Right ventricle myocardium superior (tissue), 1 donor: ENCODE results near the gene CRAT. TPM values are rescaled to one million over a fixed set of nuclear protein-coding genes. Genes with fewer than 3 reads are reported as not detected.
A peak's percentile ranks its signal among the peaks of the same experiment; 100 is the strongest.
"Not testable (repeated sequence)": the region's sequence is repeated elsewhere in the genome, so short reads cannot be mapped to it uniquely, and the experiment has no call there.

ENCODE experiments used
- ATAC-seq: fragments of 200-7000 bp; cut with Tn5 transposase; one replicate; pipeline ENCODE4 v1.9.1; 2020; ENCODE audit warnings: mild to moderate bottlenecking; ENCODE audit not compliant: poor library complexity
- DNase-seq: peaks from one replicate; pipeline ENCODE4 v3.0.0-alpha.2; 2020
- intact Hi-C: fragments of 100-400 bp; cut with DNase I; formaldehyde crosslinking; loops from one replicate; pipeline ENCODE4 v1.11.2; 2022
- total RNA-seq: library from RNA; stranded (reverse); fragmentation: NEBNext Ultra II Directional; extraction: Animal tissue kit (Norgen Biotek cat#: 25700); gene quantifications from one replicate; pipeline ENCODE4 v1.2.1, GENCODE V29; 2021
- donor health status: DM: no; HTN: yes; CAD: no; lungs with severe emphysema.

Gene CRAT
- total RNA-seq, 1 donor from 2014 or later, result 85.4 TPM

DNA sequence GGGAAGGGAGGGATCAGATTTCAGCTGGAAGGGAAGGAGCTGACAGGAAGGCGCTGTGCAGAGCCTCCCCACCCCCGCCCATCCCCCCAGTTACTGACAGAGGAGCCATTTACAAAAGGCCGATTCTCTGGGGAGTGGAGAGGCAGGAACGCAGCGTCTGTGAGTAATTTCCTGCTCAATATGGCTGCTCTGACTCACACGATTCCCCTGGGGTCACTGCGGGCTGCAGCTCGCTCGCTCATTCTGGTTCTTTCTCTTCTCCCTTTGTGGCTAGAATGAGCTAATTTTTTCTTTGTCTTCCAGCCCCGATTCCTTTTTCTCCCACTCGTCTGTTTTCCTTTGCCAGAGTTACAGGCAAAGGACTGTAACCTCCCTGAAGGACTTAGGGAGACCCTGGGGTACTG is 29.4 kb upstream of the CRAT start:
- DNase-seq (peak; percentile 93), ATAC-seq (peak; percentile 81)
- intact Hi-C loops, result loop anchor here (2.0 to 5.0 kb wide), 2 partner anchors 469 to 597 kb away; no protein-coding TSS in a partner anchor

DNA sequence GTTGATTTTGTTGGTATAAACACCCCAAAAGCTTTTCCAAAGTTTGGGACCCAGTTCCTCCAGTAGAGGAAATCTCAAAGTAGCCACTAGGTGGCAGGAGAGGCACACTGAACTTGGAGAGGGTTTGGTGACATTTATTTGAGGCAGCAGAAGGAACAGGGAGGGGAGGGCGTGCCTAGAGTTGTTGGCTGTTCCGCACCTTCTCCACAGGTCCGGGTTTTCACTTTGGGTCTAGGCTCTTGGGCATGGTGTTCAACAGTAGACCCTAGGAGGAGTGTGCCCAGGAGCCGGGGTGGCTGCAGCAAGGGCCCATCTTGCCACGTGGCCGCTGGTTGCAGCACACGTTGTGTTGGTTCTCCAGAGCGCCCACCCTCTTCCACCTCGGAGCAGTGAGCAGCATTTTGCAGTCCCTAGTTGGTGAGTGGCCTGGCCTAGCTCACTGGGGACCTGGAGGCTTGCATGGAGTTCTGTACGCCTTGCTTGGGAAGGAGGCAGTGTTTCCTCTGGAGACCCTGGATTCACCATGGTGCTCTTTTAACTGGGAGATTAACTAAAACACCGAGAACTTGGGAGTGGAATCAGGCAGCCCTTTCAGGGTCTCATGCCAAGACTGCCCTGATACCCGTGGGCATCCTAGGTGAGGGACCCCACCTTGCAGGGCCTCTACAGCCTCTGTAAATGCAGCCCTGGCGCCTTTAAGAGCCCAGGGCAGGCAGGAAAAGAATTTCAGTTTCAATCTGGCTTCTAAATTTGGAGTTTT is 28.8 kb upstream of the CRAT start:
- intact Hi-C loops, result loop anchor here (2.0 to 5.0 kb wide), 2 partner anchors 469 to 598 kb away; no protein-coding TSS in a partner anchor
- DNase-seq (peak; percentile 80), ATAC-seq (peak; percentile 69)

DNA sequence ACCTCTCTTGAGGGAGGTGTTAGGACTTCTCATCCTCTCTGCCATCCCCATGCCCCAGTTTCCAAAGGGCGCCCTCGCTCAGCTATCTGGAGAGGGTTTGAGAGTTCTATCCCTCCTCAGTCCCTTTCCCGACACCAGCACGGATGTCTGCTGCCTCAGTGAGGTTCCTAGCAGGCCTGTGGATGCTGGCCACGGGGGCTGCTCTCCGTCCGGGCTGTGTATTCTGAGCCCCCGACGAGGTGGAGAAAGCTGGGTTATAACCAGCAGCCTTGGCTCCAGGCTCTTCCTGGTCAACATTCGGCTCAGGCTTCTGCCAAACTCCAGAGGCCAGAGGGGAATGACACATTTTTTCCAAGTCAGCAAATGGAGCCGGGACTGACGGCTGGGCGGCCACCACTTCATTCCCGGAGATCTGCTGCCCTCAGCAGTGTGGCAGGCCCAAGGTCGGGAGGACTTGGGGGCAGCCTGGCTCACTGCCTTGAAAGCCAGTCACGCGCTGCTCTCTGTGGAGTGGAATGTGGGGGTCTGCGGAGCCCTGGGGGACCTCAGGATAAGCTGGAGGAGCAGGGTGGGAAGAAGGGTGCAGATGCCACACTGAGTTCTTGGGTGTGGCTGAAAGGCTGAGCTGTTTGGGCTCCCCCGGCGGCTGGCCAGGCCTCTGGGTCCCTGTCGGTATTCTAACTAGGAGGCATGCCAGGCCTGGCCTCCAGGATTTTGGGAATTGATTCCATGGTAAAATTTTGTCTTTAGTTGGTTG is 28.1 kb upstream of the CRAT start:
- ATAC-seq (peak; percentile 16), DNase-seq (peak; percentile 78)
- intact Hi-C loops, result loop anchor here (2.0 to 5.0 kb wide), 2 partner anchors 470 to 599 kb away; no protein-coding TSS in a partner anchor

DNA sequence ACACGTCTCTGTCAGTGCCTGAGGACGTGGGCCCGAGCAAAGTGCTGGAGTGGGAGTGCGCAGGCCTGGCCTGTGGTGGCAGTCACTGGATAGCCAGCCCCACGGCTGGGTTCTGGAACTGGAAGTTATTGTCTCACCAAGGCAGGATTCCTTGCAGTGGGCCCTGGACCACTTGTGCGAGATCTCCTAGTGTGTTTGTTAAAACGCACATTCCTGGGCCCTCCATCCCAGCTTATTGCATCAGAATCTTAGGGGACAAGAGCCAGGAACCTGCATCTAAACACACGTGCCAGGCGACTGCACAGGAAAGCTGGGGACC is 27.5 kb upstream of the CRAT start:
- DNase-seq (no peak), ATAC-seq (no peak)
- intact Hi-C loops, result loop anchor here (2.0 to 5.0 kb wide), 2 partner anchors 471 to 599 kb away; no protein-coding TSS in a partner anchor

DNA sequence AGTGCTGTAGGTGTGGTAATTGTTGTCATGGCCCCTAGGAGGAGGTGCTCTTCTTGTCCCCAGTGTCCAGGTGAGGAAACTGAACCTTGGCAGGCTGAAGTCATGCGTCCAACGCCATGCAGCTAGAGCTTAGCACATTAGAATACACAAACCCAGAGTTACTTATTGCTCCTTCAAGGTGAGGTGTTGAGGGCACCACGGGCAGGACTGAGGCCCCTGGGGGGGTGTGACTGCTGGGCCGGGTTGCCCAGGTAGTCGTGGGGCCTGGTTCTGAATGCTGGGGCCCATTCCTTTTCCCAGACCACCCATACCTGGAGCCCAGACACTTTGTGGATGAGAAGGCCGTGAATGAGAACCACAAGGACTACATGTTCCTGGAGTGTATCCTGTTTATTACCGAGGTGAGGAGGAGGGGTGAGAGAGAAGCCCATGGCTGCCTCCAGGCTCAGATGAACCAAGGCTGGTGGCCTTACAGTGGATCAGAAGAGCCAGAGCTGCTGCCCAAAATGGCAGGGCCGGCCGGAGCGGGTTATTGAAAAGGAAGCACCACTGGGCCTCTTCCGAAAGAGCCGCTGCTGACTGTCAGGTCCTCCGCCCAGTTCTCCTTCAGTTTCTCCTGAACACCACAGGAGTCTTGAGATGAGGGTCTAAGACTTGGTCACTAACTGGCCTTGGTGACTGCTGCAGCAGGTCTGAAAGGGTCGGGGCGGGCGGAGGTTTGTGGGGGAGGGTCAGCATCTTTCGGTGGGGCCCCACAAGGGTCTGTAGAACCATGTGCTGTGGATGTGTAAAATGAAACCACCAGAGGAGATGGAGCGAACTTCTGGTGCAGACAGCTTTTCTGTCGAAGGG is 26.9 kb upstream of the CRAT start:
- ATAC-seq (no peak), DNase-seq (no peak)
- intact Hi-C loops, result loop anchor here (2.0 to 5.0 kb wide), 2 partner anchors 471 to 600 kb away; no protein-coding TSS in a partner anchor

DNA sequence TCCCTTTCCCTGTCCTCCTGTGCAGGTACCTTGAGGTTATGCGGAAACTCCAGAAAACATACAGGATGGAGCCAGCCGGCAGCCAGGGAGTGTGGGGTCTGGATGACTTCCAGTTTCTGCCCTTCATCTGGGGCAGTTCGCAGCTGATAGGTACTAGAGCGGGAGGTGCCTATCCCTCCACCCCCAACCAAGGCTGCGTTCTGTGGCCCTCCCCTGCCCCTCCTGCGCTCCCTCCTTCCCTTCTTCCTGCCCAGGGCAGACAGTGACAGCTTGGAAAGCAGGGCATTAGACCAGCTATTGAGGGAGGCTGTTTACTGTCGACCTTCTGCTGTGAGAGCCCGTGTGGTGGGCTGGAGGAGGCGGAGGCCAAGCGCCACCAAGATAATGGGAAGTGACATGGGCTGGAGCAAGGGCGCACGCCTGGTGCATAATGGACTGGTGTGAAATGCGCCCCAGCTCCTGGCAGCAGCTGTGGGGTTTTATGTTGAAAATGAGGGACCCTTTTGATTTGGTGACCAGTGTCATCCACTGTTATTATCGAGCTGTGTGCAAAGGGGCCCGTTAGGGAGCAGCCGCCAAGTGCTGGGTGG is 25.9 kb upstream of the CRAT start:
- ATAC-seq, result no peak
- DNase-seq, result no peak
- intact Hi-C loops, result loop anchor here (5.0 kb wide), 1 partner anchor 601 kb away; no protein-coding TSS in a partner anchor

DNA sequence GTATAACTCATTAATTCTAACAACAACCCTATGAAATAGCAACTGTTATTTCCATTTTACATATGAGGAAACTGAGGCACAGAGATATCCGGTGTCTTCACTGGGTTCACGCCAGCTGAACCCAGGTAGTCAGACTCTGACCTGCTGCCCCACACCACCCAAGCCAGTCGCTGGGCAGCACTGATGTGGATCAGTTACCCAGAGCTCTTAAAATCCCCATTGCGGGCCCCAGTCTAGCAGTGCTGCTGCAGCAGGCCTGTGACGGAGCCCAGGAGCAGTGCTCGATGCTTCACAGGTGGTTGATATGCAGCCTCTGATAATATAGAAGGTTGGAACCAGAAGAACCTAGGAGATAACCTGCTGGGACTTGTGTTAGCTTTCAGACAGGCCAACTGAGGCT is 24.9 kb upstream of the CRAT start:
- intact Hi-C loops, result loop anchor here (5.0 kb wide), 1 partner anchor 602 kb away; no protein-coding TSS in a partner anchor
- no peak for DNase-seq
- ATAC-seq, result no peak

DNA sequence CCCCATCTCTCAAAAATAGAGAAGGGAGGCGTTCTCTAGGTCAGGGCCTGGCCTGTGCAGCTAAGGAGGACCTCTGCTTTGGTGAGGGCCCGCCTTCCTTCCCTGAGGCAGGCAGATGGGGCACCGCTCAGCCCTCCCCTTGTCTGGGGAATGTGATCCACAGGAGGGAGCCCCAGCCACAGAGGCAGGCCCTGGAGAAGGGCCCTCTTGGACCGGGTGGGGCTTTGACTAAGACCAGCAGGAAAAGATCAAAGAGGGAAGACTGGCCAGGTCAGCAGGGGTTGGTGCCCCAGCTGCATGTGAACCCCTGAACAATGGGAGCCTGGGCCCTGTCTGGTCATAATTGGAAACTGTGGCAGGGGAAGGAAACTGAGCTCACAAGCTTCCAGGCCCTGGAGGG is 22.5 kb upstream of the CRAT start:
- ATAC-seq (no peak), DNase-seq (no peak)
- intact Hi-C loops, result loop anchor here (5.0 kb wide), 1 partner anchor 654 kb away; no protein-coding TSS in a partner anchor

DNA sequence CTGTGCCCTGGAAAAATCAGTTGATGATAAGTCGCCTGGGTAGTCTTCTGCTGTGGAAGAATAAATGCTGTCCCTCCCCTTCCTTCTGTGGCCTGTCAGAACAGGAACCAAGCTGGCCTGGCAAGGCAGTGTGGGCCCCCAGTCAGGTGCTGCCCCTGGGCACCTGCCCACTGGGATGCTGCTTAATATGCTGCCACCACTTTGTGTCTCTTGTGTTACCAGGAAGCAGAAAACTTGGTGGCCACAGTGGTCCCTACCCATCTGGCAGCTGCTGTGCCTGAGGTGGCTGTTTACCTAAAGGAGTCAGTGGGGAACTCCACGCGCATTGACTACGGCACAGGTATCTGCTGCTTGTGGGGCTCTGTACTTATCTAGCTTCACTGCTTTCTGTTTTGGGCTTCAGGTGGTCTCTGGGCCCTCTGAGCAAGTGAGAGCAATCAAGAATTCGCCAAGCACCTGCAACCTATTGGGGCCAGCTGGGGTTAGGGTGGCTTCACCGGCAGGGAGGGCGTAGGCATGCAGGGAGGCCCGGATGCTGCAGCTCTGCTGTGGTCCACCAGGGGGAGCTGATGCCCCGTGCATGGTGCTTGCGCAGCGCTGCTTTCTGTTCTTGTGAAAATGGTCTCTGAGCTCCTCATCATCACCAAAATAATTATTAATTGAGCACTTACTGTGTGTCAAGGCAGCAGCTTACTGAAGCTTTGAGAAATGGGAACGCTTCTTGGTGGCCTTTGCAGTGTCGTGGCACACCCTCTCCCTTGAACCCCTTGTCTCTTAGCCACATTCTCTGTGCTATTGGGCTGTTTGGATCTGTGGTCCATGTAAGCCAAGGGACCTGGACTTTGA is 20.9 kb upstream of the CRAT start:
- ATAC-seq, result peak; percentile 92
- intact Hi-C loops, result loop anchor here (5.0 kb wide), 1 partner anchor 656 kb away; no protein-coding TSS in a partner anchor

DNA sequence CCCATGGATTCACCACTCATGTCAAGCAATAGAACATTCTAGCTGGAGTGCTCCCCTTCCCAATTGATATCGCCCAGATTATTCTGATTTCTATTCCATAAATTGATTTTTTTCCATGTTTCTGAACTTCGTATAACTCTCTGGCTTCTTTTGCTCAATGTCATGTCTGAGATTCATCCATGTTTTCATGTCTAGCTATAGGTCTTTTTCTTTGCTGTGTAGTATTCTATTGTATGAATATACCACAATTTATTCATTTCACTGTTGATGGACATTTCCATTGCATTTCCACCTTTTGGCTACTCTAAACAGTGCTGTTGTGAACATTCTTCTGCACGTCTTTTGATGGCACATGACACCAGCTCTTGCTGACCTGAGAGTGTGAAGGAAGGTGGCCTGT is 20.2 kb upstream of the CRAT start:
- intact Hi-C loops, result loop anchor here (5.0 kb wide), 1 partner anchor 657 kb away; no protein-coding TSS in a partner anchor
- ATAC-seq (no peak), DNase-seq (no peak)

More for the DNA sequence above, 20.9 kb upstream of the CRAT start:
- peak; percentile 88 for DNase-seq

DNA sequence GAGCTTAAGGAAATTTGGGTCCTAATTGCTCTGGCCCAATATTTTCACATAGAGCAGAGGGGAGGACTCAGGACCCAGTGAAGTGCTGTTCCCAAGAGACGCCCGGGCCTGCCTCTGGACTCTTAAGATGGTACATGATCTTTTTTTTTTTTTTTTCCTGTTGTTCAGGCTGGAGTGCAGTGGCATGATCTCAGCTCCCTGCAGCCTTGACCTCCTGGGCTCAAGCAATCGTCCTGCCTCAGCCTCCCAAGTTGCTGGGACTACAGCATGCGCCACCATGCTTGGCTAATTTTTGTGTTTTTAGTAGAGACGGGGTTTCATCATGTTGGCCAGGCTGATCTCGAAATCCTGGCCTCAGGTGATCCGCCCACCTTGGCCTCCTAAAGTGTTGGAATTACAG is 19.7 kb upstream of the CRAT start:
- not testable (repeated sequence) for ATAC-seq, DNase-seq
- intact Hi-C loops, result loop anchor here (5.0 kb wide), 1 partner anchor 657 kb away; no protein-coding TSS in a partner anchor

DNA sequence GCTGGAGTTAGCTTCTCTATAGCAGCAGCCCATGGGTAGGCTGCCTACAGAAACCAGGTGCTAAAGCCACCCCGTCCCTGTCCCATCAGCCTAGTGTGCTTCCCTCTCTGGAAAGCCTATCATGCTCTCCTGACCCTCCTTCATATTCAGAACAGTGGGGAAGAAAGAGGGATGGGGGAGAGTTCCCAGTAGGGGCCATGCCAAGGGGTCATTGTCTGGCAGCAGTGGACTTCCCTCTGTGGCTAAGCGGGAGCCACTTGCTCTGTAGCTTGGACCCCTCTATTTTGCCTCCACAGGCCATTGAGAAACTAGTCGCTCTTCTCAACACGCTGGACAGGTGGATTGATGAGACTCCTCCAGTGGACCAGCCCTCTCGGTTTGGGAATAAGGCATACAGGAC is 18.1 kb upstream of the CRAT start:
- ATAC-seq (no peak), DNase-seq (no peak)
- intact Hi-C loops, result loop anchor here (10.0 kb wide), 1 partner anchor 926 kb away; the partner anchor contains the start of gene GPR107

DNA sequence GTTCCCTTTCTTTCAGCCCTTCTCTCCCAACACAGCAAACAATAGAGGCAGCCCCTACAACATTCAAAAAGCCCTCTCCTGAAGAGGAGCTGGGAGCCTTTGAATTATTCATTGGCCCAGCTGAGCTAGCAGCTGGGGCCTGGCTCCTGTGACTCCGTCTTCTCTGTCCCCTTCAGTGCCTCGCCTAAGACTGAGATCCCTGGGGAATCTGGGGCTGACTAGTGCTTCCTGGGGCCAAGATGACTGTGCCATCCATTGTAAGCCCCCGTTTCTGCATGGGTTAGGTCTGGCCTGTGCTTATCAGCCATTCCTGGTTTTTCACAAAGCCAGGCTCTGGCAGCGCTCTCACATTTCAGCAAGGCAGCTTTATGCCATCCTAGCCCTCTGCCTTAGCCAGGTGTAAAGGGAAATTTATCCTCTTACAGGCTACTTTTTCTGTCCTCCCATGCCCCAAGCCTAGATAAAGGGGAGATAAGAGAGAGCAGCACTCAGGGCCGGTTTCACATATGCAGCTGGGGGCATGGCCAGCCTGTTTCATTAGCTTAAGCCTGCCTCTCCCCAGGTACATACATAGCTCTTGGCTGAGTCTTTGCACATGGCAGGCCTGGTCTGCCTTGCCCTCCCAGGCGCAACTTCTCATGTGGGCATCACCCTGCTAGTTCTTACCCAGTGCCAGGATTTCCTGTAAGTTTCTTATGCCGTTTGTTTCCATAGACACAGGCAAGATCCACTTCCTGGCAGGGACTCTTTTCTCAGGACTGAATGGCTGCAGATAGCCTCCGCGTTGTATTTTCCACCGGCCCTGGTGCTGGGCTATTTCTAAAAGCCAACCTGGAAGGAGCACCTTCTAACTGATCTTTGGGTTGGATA is 16.4 kb upstream of the CRAT start:
- DNase-seq (no peak), ATAC-seq (no peak)
- intact Hi-C loops, result loop anchor here (10.0 kb wide), 1 partner anchor 928 kb away; the partner anchor contains the start of gene GPR107

DNA sequence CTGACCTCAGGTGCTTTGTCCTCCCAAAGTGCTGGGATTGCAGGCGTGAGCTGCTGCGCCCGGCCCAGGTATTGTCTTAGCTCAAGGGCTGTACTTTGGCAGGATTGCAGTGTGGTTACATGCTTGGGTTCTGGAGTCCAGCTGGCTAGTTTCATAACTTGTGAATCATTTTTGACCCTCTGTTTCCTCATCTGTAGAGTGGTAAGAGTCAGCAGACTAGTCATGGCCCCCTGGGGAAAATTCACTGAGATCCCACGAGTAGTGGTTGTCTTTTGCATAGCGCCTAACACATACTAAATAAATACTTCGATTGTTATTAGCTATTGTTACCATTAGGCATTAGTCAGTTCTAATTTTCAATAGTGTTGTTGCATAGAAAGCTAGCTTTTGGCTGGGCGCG is 14.9 kb upstream of the CRAT start:
- ATAC-seq (no peak), DNase-seq (no peak)
- intact Hi-C loops, result loop anchor here (10.0 kb wide), 1 partner anchor 929 kb away; the partner anchor contains the start of gene GPR107

DNA sequence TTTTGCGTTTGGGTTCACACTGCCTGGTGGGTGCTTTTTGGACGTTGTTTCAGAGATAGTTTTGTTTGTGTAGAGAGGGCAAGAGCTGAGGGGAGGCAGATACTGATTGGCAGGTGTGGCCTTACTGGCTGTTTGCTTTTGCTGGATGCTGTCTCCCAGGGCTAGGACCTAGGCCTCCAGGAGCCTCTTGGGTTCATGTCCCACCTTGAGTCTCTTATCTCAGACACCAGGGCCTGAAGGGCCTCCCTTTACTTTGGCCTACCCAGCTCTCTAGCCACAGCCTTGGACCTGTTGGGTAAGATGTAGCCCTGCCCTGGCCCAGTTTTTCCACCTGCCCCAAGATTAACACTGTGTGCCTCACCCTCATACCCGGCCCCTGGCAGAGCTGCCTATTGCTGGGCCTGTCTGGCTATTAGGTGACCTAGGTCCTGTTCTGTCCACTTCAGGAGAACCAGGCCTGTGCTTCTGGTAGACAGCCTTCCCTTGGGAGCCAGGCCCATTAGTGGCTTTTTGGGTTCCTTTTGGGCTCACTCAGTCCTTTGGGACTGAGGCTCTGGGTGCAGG is 14.0 kb upstream of the CRAT start:
- ATAC-seq, result no peak
- intact Hi-C loops, result loop anchor here (10.0 kb wide), 1 partner anchor 930 kb away; the partner anchor contains the start of gene GPR107
- DNase-seq, result no peak

DNA sequence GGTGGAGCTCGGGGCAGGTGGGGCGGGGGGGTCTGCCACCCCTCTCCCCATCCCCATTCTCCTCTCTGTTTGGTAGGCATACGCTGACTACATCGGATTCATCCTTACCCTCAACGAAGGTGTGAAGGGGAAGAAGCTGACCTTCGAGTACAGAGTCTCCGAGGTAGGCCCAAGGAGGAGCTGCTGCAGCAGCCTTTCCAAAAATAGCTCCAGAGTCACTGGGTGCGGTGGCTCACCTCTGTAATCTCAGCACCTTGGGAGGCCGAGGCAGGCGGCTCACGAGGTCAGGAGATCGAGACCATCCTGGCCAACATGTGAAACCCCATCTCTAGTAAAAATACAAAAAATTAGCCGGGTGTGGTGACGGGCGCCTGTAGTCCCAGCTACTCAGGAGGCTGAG is 12.4 kb upstream of the CRAT start:
- not testable (repeated sequence) for ATAC-seq, DNase-seq
- intact Hi-C loops, result loop anchor here (10.0 kb wide), 1 partner anchor 932 kb away; the partner anchor contains the start of gene GPR107
